Measurements from ENCODE around the gene GRB7. TPM values are rescaled to one million over a fixed set of nuclear protein-coding genes. Genes with fewer than 3 reads are reported as not detected.

The GRB7 gene
- total and polyA plus RNA-seq, 2 of the 4 experiments (the other 2 are of a cell fraction): 0.18 to 0.36 TPM

GRCh38 chr17:39753514-39754160 is 15.9 kb downstream of the GRB7 start:
- dilution Hi-C loops (cut with HindIII; ENCODE audit: low sequenced_read_pairs, unreplicated experiment) (no loop called here), in situ Hi-C loops (cut with MboI; ENCODE audit: low sequenced_read_pairs) (no loop called here), intact Hi-C loops (cut with micrococcal nuclease) (loop anchor here (1.0 kb wide), 2 partner anchors 23 to 131 kb away; partner anchors contain the start of gene MIEN1)
- Histone ChIP-seq H3K18ac (ENCODE audit: low read depth, low read length) (peak overlapping the region; percentile 37; the same call in 1 of the 2 replicates), H2BK5ac (ENCODE audit: low read depth, low read length, poor library complexity, severe bottlenecking) (peak overlapping the region; percentile 28), H3K4me3 (ENCODE audit: insufficient read depth, low read depth, low read length) (peak overlapping the region; percentile 76), H3K23ac (ENCODE audit: low read depth, low read length) (peak overlapping the region; percentile 77; the same call in 1 of the 2 replicates), H3K9me1 (ENCODE audit: insufficient read depth, low read length) (no peaks in the 10 kb centered on the region; the same call in 1 of the 2 replicates), H2AK9ac (replicated peaks; ENCODE audit: low read depth, low read length, poor library complexity) (peak overlapping the region; percentile 90), H4K5ac (ENCODE audit: low read depth, low read length) (peak overlapping the region; percentile 73), H3K56ac (ENCODE audit: extremely low read depth, insufficient read depth, low read length) (0 out of 2 replicates have a peak overlapping the region, but pooled peaks have one; percentile 7), H2BK20ac (ENCODE audit: low read depth, low read length) (no peak overlapping the region), H2AFZ (replicated peaks; ENCODE audit: low read length, poor library complexity) (peak overlapping the region; percentile 99), H3K9me3 (ENCODE audit: control insufficient read depth, insufficient read depth, low read length) (no peaks in the 10 kb centered on the region), H4K91ac (ENCODE audit: insufficient read depth, low read depth, low read length) (peak overlapping the region; percentile 88), H3K4me2 (ENCODE audit: low read depth, low read length) (peak overlapping the region; percentile 81), H3K36me3 (ENCODE audit: control insufficient read depth, insufficient read depth, low read length) (no peaks in the 10 kb centered on the region), H2BK120ac (ENCODE audit: low read depth, low read length) (peak overlapping the region; percentile 68), H2BK15ac (ENCODE audit: low read depth, low read length) (no peak overlapping the region), H3K27ac (ENCODE audit: insufficient read depth, low read length) (peak overlapping the region; percentile 72), H3K4me1 (ENCODE audit: control insufficient read depth, insufficient read depth, low read length) (peaks cover 7% of the 10 kb centered on the region), H3K4ac (ENCODE audit: low read depth, low read length) (peak overlapping the region; percentile 86), H3K27me3 (ENCODE audit: control insufficient read depth, insufficient read depth, low read length) (peaks cover 17% of the 10 kb centered on the region), H4K20me1 (ENCODE audit: insufficient read depth, low read length) (no peaks in the 10 kb centered on the region), H2AK5ac (ENCODE audit: low read depth, low read length) (peak overlapping the region; percentile 74), H3K79me1 (ENCODE audit: low read depth in 1 of 2, low read length in 2 of 2) (no peaks in the 10 kb centered on the region; a peak in 1 of 4 replicates), H3K9ac (ENCODE audit: low read depth, low read length) (peak overlapping the region; percentile 73), H4K8ac (ENCODE audit: low read depth in 2 of 2, low read length in 2 of 2) (peak overlapping the region; percentile 84 to 96; a peak in 3 of 4 replicates), H3K14ac (replicated peaks; ENCODE audit: low read depth, low read length) (peak overlapping the region; percentile 79)
- CTCF ChIA-PET: interaction anchor here (1.2 kb wide), 1 partner anchor 132 kb away, joined by 3 read pairs; no protein-coding TSS in a partner anchor
- TF ChIP-seq NFE2L2 (IDR thresholded peaks at IDR 0.05; ENCODE audit: low read depth, low read length): no peak
- no peak for TF ChIP-seq RAD21 (IDR thresholded peaks at IDR 0.05; ENCODE audit: low read length)
- no peak for TF ChIP-seq CTCF (conservative IDR thresholded peaks at IDR 0.05; ENCODE audit: low read depth, low read length)
- TF ChIP-seq RFX5 (IDR thresholded peaks at IDR 0.05; ENCODE audit: low read depth, low read length): no peak
- no peak for TF ChIP-seq MAZ (IDR thresholded peaks at IDR 0.05; ENCODE audit: borderline replicate concordance, low read depth, low read length)
- TF ChIP-seq POLR2A (IDR thresholded peaks at IDR 0.05; ENCODE audit: low read depth, low read length): no peak
- no peak for TF ChIP-seq ELK1 (IDR thresholded peaks at IDR 0.05; ENCODE audit: borderline replicate concordance, low read depth, low read length)
- TF ChIP-seq MXI1 (IDR thresholded peaks at IDR 0.05; ENCODE audit: borderline replicate concordance, low read depth, low read length): no peak
- no peak for TF ChIP-seq FOS (IDR thresholded peaks at IDR 0.05; ENCODE audit: low read depth, low read length)
- TF ChIP-seq CHD1 (IDR thresholded peaks at IDR 0.05; ENCODE audit: low read depth, low read length): no peak
- TF ChIP-seq USF2 (IDR thresholded peaks at IDR 0.05; ENCODE audit: low read depth, low read length): no peak
- 0% methylated on average over 15 of the region's 55 CpGs; no CpG with 5 or more reads in 1 of the 2 experiments for WGBS, 2 experiments (ENCODE audit: extremely low coverage in 2 of 2, insufficient read length in 1 of 2)
- peak; percentile 21 for ATAC-seq (ENCODE audit: low read depth)
- BruUV-seq (replicated peaks): no TSS peak
- no peak for DNase-seq
- POLR2A ChIA-PET (ENCODE audit: unreplicated experiment): no interaction called here

Data from IMR-90 (cell line).